Ramos (cell line): ENCODE results near the gene PRDX1.

Experiments
- in situ Hi-C: fragments of 300-500 bp; cut with MboI; formaldehyde crosslinking; loops from one replicate; pipeline ENCODE4 v1.14.3; 2022; ENCODE audit warnings: low sequenced_read_pairs; ENCODE audit not compliant: unreplicated experiment

PRDX1 gene

GRCh38 chr1:45541193-45541592, 19.5 kb upstream of the PRDX1 start:
- in situ Hi-C loops: no loop called here

GRCh38 chr1:45536886-45537285, 15.2 kb upstream of the PRDX1 start:
- in situ Hi-C loops: no loop called here

GRCh38 chr1:45535988-45536766, 14.5 kb upstream of the PRDX1 start:
- in situ Hi-C loops: no loop called here

GRCh38 chr1:45531873-45532272, 10.2 kb upstream of the PRDX1 start:
- in situ Hi-C loops: no loop called here

- in situ Hi-C loops: no loop called here
Observed at GRCh38 chr1:45530632-45531135, 9.0 kb upstream of the PRDX1 start.

- in situ Hi-C loops: no loop called here
Observed at GRCh38 chr1:45526135-45526644, 4.5 kb upstream of the PRDX1 start.

- in situ Hi-C loops: loop anchor here (25.0 kb wide), 1 partner anchor 712 kb away; the partner anchor contains the start of genes BTBD19, DYNLT4 and PLK3
Observed at GRCh38 chr1:45523975-45524374, 2.3 kb upstream of the PRDX1 start.

GRCh38 chr1:45523516-45523915, 1.8 kb upstream of the PRDX1 start:
- in situ Hi-C loops: loop anchor here (25.0 kb wide), 1 partner anchor 711 kb away; the partner anchor contains the start of genes BTBD19, DYNLT4 and PLK3

GRCh38 chr1:45522324-45523104, 830 bp upstream of the PRDX1 start:
- in situ Hi-C loops: loop anchor here (25.0 kb wide), 1 partner anchor 710 kb away; the partner anchor contains the start of genes BTBD19, DYNLT4 and PLK3

GRCh38 chr1:45519774-45520173, 1.9 kb downstream of the PRDX1 start:
- in situ Hi-C loops: loop anchor here (25.0 kb wide), 1 partner anchor 707 kb away; the partner anchor contains the start of genes BTBD19, DYNLT4 and PLK3

GRCh38 chr1:45518910-45519309, 2.8 kb downstream of the PRDX1 start:
- in situ Hi-C loops: loop anchor here (25.0 kb wide), 1 partner anchor 707 kb away; the partner anchor contains the start of genes BTBD19, DYNLT4 and PLK3

GRCh38 chr1:45518366-45518765, 3.3 kb downstream of the PRDX1 start:
- in situ Hi-C loops: loop anchor here (25.0 kb wide), 1 partner anchor 706 kb away; the partner anchor contains the start of genes BTBD19, DYNLT4 and PLK3

- in situ Hi-C loops: loop anchor here (25.0 kb wide), 1 partner anchor 704 kb away; the partner anchor contains the start of genes BTBD19, DYNLT4 and PLK3
Observed at GRCh38 chr1:45516465-45516864, 5.2 kb downstream of the PRDX1 start.

- in situ Hi-C loops: loop anchor here (25.0 kb wide), 1 partner anchor 704 kb away; the partner anchor contains the start of genes BTBD19, DYNLT4 and PLK3
Observed at GRCh38 chr1:45516036-45516435, 5.6 kb downstream of the PRDX1 start.

- in situ Hi-C loops: loop anchor here (25.0 kb wide), 1 partner anchor 701 kb away; the partner anchor contains the start of genes BTBD19, DYNLT4 and PLK3
Observed at GRCh38 chr1:45513532-45514260, 8.0 kb downstream of the PRDX1 start.

- in situ Hi-C loops: loop anchor here (25.0 kb wide), 1 partner anchor 700 kb away; the partner anchor contains the start of genes BTBD19, DYNLT4 and PLK3
Observed at GRCh38 chr1:45512641-45513054, 9.0 kb downstream of the PRDX1 start.

- in situ Hi-C loops: loop anchor here (25.0 kb wide), 1 partner anchor 699 kb away; the partner anchor contains the start of genes BTBD19, DYNLT4 and PLK3
Observed at GRCh38 chr1:45510972-45511527, 10.6 kb downstream of the PRDX1 start.

GRCh38 chr1:45510036-45510971, 11.4 kb downstream of the PRDX1 start:
- in situ Hi-C loops: loop anchor here (25.0 kb wide), 1 partner anchor 698 kb away; the partner anchor contains the start of genes BTBD19, DYNLT4 and PLK3
